ENCODE measurements around the gene CCR2.
A peak's percentile ranks its signal among the peaks of the same experiment; 100 is the strongest.

Gene CCR2

DNA sequence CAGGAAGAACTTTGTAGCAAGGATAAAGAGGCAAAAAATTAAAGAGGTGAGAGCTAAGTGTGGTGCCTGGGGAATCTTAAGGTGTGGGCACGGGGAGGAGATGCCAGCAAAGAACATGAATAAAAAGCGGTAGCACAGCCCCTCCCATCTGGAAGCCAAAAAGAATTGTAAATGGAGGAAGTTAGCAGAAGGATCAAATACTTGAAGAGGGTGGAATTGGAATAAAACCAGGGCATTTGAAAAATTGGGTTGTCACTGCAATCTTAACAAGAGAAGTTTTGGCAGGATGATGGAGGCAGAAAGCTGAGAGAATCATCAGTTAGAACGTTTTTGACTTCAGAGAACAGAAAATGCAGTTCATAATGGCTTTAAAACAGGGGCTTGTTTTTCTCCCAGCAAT lies 2.4 kb downstream of the CCR2 start:
- no peak for DNase-seq

DNA sequence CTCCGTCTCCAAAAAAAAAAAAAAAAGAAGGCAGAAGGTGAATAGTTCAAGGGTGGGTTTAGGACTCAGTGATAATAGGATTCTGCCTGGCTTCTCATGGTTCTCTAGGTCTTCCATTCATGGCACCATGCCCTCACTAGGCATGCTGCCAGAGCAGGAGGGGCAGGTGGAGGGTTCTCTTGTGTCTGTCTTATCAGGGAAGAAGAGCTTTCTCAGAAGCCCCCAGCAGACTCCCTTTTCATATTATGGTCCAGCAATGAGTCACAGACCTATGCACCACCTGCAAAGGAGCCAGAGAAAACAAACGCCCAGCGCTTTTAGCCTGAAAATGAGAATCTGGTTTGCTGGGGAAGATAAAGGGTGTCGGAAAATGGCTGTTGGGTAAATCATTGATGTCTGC lies 3.0 kb downstream of the CCR2 start:
- DNase-seq: no peak

DNA sequence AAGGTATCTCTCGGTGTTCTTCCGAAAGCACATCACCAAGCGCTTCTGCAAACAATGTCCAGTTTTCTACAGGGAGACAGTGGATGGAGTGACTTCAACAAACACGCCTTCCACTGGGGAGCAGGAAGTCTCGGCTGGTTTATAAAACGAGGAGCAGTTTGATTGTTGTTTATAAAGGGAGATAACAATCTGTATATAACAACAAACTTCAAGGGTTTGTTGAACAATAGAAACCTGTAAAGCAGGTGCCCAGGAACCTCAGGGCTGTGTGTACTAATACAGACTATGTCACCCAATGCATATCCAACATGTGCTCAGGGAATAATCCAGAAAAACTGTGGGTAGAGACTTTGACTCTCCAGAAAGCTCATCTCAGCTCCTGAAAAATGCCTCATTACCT lies 4.6 kb downstream of the CCR2 start:
- DNase-seq: no peak

GRCh38 chr3:46359733-46360493 lies 6.0 kb downstream of the CCR2 start:
- DNase-seq: peak in 1 of 2 donors; percentile 19

DNA sequence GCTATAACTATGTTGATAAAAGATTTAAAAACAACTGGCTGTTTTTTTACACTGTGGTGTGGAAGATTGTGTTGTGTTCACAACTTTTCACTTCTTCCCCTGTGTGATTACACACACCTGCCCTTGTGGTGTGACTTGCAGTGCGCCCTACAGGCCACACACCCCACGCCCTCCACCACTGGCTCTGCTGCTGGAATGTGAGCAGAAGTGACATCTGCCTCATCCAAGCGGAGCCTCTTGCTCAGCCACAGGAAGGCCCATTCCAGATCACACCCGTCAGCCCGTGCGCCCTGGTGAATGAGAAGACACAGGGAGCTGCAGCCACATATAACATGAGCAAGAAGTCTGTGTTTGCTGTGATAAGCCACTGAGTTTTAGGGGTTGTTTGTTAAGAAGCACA lies 7.0 kb downstream of the CCR2 start:
- no peak for DNase-seq

- peak; percentile 74 to 78 for DNase-seq
These were observed 7.7 kb downstream of the CCR2 start for GRCh38 chr3:46361408-46362283.

- DNase-seq: no peak
These were observed 11.1 kb downstream of the CCR2 start for GRCh38 chr3:46365041-46365440.

DNA sequence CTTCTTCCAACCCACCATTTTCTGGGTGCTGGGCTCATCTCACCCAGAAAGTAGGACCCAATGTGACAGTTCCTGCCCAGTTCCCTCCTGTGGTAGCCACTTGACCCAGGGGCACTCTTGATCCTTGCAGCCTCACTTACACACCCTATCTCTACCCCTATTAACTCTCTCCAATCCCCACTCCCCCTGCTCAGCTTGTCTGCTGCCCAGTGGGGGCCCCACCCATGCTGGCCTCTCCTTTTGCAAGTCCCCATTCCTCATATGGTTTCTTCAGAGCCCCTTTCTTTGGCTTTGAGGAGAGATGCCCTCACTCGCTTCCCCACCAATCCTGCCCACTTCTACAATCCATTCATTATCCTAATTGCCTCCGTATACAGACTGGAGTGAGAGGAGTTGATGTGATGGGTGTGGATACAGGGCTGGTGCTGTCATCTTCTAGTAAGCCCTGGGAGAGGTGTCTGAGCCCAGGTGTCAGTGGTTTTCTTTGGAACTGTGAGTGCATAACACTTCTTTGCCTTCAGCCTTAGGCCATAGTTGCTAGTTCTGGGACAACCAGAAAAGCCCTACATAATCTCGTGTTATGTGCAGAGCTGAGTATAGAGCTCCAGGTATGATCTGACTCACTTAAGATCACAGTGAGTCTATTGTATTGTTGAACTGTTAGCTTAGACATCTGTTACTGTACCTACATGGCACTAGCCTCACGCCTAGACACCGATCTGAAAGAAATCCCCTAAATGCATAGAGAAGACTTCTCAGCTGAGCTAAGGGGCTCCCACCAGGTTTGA lies 12.0 kb downstream of the CCR2 start:
- no peak for DNase-seq

GRCh38 chr3:46367811-46368210 lies 13.9 kb downstream of the CCR2 start:
- DNase-seq: no peak

DNA sequence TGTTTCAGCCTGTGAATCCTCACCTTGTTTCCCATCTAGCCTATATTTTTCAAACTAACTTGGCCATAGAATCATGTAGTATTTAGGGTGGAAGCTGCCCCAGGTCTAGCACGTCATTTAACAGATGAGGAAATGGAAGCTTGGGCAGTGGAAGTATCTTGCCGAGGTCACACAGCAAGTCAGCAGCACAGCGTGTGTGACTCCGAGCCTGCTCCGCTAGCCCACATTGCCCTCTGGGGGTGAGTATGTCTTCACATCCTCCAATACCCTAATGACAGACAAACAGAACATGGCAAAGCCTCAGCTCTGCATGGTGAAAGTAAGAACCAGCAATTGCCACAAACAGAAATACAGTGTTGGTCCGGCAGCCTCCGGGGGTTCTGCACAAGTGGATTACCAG lies 14.7 kb downstream of the CCR2 start:
- DNase-seq: peak; percentile 87 to 91

GRCh38 chr3:46369151-46369550 lies 15.2 kb downstream of the CCR2 start:
- peak in 1 of 2 donors; percentile 36 for DNase-seq

DNA sequence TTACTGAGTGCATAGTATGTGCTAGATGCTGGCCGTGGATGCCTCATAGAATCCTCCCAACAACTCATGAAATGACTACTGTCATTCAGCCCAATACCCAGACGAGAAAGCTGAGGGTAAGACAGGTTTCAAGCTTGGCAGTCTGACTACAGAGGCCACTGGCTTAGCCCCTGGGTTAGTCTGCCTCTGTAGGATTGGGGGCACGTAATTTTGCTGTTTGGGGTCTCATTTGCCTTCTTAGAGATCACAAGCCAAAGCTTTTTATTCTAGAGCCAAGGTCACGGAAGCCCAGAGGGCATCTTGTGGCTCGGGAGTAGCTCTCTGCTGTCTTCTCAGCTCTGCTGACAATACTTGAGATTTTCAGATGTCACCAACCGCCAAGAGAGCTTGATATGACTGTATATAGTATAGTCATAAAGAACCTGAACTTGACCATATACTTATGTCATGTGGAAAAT lies 15.8 kb downstream of the CCR2 start:
- peak in 1 of 2 donors; percentile 24 for DNase-seq

DNA sequence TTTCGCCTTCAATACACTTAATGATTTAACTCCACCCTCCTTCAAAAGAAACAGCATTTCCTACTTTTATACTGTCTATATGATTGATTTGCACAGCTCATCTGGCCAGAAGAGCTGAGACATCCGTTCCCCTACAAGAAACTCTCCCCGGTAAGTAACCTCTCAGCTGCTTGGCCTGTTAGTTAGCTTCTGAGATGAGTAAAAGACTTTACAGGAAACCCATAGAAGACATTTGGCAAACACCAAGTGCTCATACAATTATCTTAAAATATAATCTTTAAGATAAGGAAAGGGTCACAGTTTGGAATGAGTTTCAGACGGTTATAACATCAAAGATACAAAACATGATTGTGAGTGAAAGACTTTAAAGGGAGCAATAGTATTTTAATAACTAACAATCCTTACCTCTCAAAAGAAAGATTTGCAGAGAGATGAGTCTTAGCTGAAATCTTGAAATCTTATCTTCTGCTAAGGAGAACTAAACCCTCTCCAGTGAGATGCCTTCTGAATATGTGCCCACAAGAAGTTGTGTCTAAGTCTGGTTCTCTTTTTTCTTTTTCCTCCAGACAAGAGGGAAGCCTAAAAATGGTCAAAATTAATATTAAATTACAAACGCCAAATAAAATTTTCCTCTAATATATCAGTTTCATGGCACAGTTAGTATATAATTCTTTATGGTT lies 17.1 kb downstream of the CCR2 start, which contains the start of gene CCR5:
CCR5 (plus strand) TSS at position 108 of the 680 bp plus-strand sequence. CDS start 1,957 bp downstream, outside the sequence.
- DNase-seq: peak; percentile 41 to 62

DNA sequence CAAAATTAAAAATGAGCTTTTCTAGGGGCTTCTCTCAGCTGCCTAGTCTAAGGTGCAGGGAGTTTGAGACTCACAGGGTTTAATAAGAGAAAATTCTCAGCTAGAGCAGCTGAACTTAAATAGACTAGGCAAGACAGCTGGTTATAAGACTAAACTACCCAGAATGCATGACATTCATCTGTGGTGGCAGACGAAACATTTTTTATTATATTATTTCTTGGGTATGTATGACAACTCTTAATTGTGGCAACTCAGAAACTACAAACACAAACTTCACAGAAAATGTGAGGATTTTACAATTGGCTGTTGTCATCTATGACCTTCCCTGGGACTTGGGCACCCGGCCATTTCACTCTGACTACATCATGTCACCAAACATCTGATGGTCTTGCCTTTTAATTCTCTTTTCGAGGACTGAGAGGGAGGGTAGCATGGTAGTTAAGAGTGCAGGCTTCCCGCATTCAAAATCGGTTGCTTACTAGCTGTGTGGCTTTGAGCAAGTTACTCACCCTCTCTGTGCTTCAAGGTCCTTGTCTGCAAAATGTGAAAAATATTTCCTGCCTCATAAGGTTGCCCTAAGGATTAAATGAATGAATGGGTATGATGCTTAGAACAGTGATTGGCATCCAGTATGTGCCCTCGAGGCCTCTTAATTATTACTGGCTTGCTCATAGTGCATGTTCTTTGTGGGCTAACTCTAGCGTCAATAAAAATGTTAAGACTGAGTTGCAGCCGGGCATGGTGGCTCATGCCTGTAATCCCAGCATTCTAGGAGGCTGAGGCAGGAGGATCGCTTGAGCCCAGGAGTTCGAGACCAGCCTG lies 17.8 kb downstream of the CCR2 start:
- no peak for DNase-seq

- DNase-seq: peak; percentile 58 to 71
These were observed 18.8 kb downstream of the CCR2 start for GRCh38 chr3:46372492-46373359.

DNA sequence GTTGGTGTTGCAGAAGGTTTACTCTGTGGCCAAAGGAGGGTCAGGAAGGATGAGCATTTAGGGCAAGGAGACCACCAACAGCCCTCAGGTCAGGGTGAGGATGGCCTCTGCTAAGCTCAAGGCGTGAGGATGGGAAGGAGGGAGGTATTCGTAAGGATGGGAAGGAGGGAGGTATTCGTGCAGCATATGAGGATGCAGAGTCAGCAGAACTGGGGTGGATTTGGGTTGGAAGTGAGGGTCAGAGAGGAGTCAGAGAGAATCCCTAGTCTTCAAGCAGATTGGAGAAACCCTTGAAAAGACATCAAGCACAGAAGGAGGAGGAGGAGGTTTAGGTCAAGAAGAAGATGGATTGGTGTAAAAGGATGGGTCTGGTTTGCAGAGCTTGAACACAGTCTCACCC lies 20.8 kb downstream of the CCR2 start:
- DNase-seq: no peak

- no peak for DNase-seq
These were observed 21.3 kb downstream of the CCR2 start for GRCh38 chr3:46375218-46375617.

GRCh38 chr3:46375814-46376213 lies 21.9 kb downstream of the CCR2 start:
- no peak for DNase-seq

DNA sequence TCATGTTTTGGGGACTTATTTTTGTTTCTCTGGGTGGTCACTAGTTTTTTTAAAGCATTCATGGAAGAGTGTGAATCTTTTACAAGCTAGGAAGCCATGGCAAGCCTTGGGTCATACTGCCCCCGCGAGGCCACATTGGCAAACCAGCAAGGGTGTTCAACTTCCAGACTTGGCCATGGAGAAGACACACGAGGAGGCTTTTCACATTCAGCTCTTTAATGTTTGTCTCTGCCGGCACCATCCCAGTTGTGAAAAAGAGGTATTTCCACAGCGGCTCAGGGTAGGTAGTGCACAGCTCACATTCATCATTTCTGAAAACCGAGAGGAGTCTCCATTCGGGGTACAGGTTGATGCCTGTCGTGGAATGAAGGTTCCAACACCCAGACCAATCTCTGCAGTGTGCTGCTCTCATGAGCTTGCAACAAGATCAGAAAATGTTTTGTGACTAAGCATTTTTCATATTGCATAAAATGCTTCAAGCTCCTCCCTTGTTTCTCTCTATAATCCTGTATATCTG lies 24.6 kb downstream of the CCR2 start:
- DNase-seq: peak; percentile 69 to 83

All from inflammatory macrophage treated with lipopolysaccharide for 1 hour (primary cell).